Mesodermal cell (in vitro differentiated cells): Measurements from ENCODE around the gene NHS.
A peak's percentile ranks its signal among the peaks of the same experiment; 100 is the strongest.

Source experiments
- H3K27ac ChIP-seq: 2 replicates; pipeline ENCODE4 v1.7.0; 2013; ENCODE audit warnings: mild to moderate bottlenecking, low read depth, low read length, moderate library complexity; ENCODE audit not compliant: severe bottlenecking
- H3K36me3 ChIP-seq: 2 replicates; pipeline ENCODE4 v1.7.1; 2013; ENCODE audit warnings: mild to moderate bottlenecking, low read length, moderate library complexity; ENCODE audit not compliant: control insufficient read depth, insufficient read depth
- H3K4me1 ChIP-seq: one replicate; pipeline ENCODE4 v1.7.1; 2013; ENCODE audit warnings: mild to moderate bottlenecking, low read length; ENCODE audit not compliant: insufficient read depth, control insufficient read depth, poor library complexity, severe bottlenecking
- H3K4me3 ChIP-seq: 2 replicates; pipeline ENCODE4 v1.7.0; 2013; ENCODE audit warnings: low read length, control low read depth, mild to moderate bottlenecking; ENCODE audit not compliant: insufficient read depth, poor library complexity, severe bottlenecking; ENCODE audit errors: extremely low read depth
- H3K9me3 ChIP-seq: 2 replicates; pipeline ENCODE4 v1.7.1; 2013; ENCODE audit warnings: mild to moderate bottlenecking, low read length, moderate library complexity; ENCODE audit not compliant: control insufficient read depth
- WGBS, 2 experiments: methylation state at CpG; one replicate each; pipeline ENCODE4 v1.1.5; 2013; ENCODE audit warnings: missing lambda C conversion rate in 2 of 2; ENCODE audit not compliant: insufficient coverage in 2 of 2; 5-methylcytosine and 5-hydroxymethylcytosine counted together

NHS gene

GRCh38 chrX:17375367-17375636 is 302 bp downstream of the NHS start:
- H3K4me1 ChIP-seq: peaks cover 3% of the 10 kb centered on the region
- H3K27ac ChIP-seq: no peak overlapping the region
- no peaks in the 10 kb centered on the region for H3K36me3 ChIP-seq
- no peaks in the 10 kb centered on the region for H3K9me3 ChIP-seq
- peak overlapping the region; percentile 47 for H3K4me3 ChIP-seq
- whole genome bisulfite sequencing, 2 experiments: 0% methylated on average over 1 of the region's 18 CpGs

GRCh38 chrX:17375637-17376430 is 834 bp downstream of the NHS start:
- H3K4me3 ChIP-seq: peak overlapping the region; percentile 47
- H3K36me3 ChIP-seq: no peaks in the 10 kb centered on the region
- no peaks in the 10 kb centered on the region for H3K9me3 ChIP-seq
- H3K4me1 ChIP-seq: peaks cover 3% of the 10 kb centered on the region
- WGBS, 2 experiments: 0% methylated on average over 8 to 43 of the region's 103 CpGs
- no peak overlapping the region for H3K27ac ChIP-seq

GRCh38 chrX:17376431-17377077 is 1.6 kb downstream of the NHS start:
- H3K27ac ChIP-seq: no peak overlapping the region
- no peaks in the 10 kb centered on the region for H3K36me3 ChIP-seq
- peaks cover 3% of the 10 kb centered on the region for H3K4me1 ChIP-seq
- no peaks in the 10 kb centered on the region for H3K9me3 ChIP-seq
- WGBS, 2 experiments: 0% methylated on average over 11 of the region's 31 CpGs; no CpG with 5 or more reads in 1 of the 2 experiments
- peak overlapping the region; percentile 47 for H3K4me3 ChIP-seq

- H3K36me3 ChIP-seq: no peaks in the 10 kb centered on the region
- H3K27ac ChIP-seq: no peak overlapping the region
- no peaks in the 10 kb centered on the region for H3K9me3 ChIP-seq
- 0% methylated on average over 12 to 23 of the region's 46 CpGs for WGBS, 2 experiments
- peak overlapping the region; percentile 47 for H3K4me3 ChIP-seq
- peaks cover 3% of the 10 kb centered on the region for H3K4me1 ChIP-seq
These were observed 2.2 kb downstream of the NHS start for GRCh38 chrX:17377091-17377717.

GRCh38 chrX:17377795-17378194 is 2.8 kb downstream of the NHS start:
- Histone ChIP-seq H3K36me3 (no peaks in the 10 kb centered on the region), H3K27ac (no peak overlapping the region), H3K4me3 (peak overlapping the region; percentile 47), H3K4me1 (peaks cover 3% of the 10 kb centered on the region), H3K9me3 (no peaks in the 10 kb centered on the region)
- no CpG with 5 or more reads among the region's 9 CpGs for WGBS, 2 experiments

GRCh38 chrX:17380221-17380620 is 5.2 kb downstream of the NHS start:
- H3K4me3 ChIP-seq: no peak overlapping the region
- H3K4me1 ChIP-seq: peaks cover 3% of the 10 kb centered on the region
- no peaks in the 10 kb centered on the region for H3K9me3 ChIP-seq
- no peaks in the 10 kb centered on the region for H3K36me3 ChIP-seq
- 92% methylated on average over 7 of the region's 9 CpGs; no CpG with 5 or more reads in 1 of the 2 experiments for WGBS, 2 experiments
- no peak overlapping the region for H3K27ac ChIP-seq

GRCh38 chrX:17390419-17390850 is 15.4 kb downstream of the NHS start:
- H3K36me3 ChIP-seq: no peaks in the 10 kb centered on the region
- no peak overlapping the region for H3K27ac ChIP-seq
- no CpG with 5 or more reads among the region's 5 CpGs for WGBS, 2 experiments
- no peaks in the 10 kb centered on the region for H3K9me3 ChIP-seq
- H3K4me3 ChIP-seq: no peak overlapping the region
- H3K4me1 ChIP-seq: no peaks in the 10 kb centered on the region

- WGBS, 2 experiments: no CpG with 5 or more reads among the region's 1 CpG
- Histone ChIP-seq H3K9me3 (no peaks in the 10 kb centered on the region), H3K36me3 (no peaks in the 10 kb centered on the region), H3K27ac (no peak overlapping the region), H3K4me3 (no peak overlapping the region), H3K4me1 (peaks cover 4% of the 10 kb centered on the region)
These were observed 20.2 kb downstream of the NHS start for GRCh38 chrX:17395154-17395553.

GRCh38 chrX:17397074-17397473 is 22.1 kb downstream of the NHS start:
- 85% methylated on average over 2 of the region's 2 CpGs; no CpG with 5 or more reads in 1 of the 2 experiments for WGBS, 2 experiments
- peaks cover 4% of the 10 kb centered on the region for H3K4me1 ChIP-seq
- H3K9me3 ChIP-seq: no peaks in the 10 kb centered on the region
- no peak overlapping the region for H3K27ac ChIP-seq
- no peak overlapping the region for H3K4me3 ChIP-seq
- H3K36me3 ChIP-seq: no peaks in the 10 kb centered on the region

GRCh38 chrX:17403189-17403691 is 28.2 kb downstream of the NHS start:
- no peak overlapping the region for H3K27ac ChIP-seq
- WGBS, 2 experiments: 80 to 100% methylated on average over 1 to 2 of the region's 2 CpGs
- no peaks in the 10 kb centered on the region for H3K4me1 ChIP-seq
- H3K36me3 ChIP-seq: no peaks in the 10 kb centered on the region
- no peaks in the 10 kb centered on the region for H3K9me3 ChIP-seq
- no peak overlapping the region for H3K4me3 ChIP-seq
